Measurements from ENCODE around the gene FOXL1.
"Not testable (repeated sequence)": the region's sequence is repeated elsewhere in the genome, so short reads cannot be mapped to it uniquely, and the experiment has no call there.

FOXL1 gene

GRCh38 chr16:86581458-86581857, 3.1 kb downstream of the FOXL1 start:
- DNase-seq, result no peak

GRCh38 chr16:86584071-86584685, 5.8 kb downstream of the FOXL1 start:
- no peak for DNase-seq

- DNase-seq, result no peak
These were observed 6.7 kb downstream of the FOXL1 start for GRCh38 chr16:86584726-86585721.

GRCh38 chr16:86585821-86586611, 7.7 kb downstream of the FOXL1 start:
- no peak for DNase-seq

GRCh38 chr16:86587487-86587886, 9.1 kb downstream of the FOXL1 start:
- DNase-seq, result no peak

GRCh38 chr16:86587955-86588354, 9.6 kb downstream of the FOXL1 start:
- DNase-seq, result not testable (repeated sequence)

GRCh38 chr16:86590501-86591144, 12.3 kb downstream of the FOXL1 start:
- no peak for DNase-seq

GRCh38 chr16:86591270-86591669, 12.9 kb downstream of the FOXL1 start:
- DNase-seq, result no peak

GRCh38 chr16:86593913-86594620, 15.7 kb downstream of the FOXL1 start:
- no peak for DNase-seq

- DNase-seq, result no peak
These were observed 16.4 kb downstream of the FOXL1 start for GRCh38 chr16:86594721-86595120.

- no peak for DNase-seq
These were observed 17.7 kb downstream of the FOXL1 start for GRCh38 chr16:86595983-86596605.

GRCh38 chr16:86597126-86597879, 19.0 kb downstream of the FOXL1 start:
- no peak for DNase-seq

- DNase-seq, result no peak
These were observed 19.7 kb downstream of the FOXL1 start for GRCh38 chr16:86597880-86598606.

- no peak for DNase-seq
These were observed 20.5 kb downstream of the FOXL1 start for GRCh38 chr16:86598607-86599565.

- DNase-seq, result no peak
These were observed 23.0 kb downstream of the FOXL1 start for GRCh38 chr16:86601356-86601755.

GRCh38 chr16:86602521-86602920, 24.2 kb downstream of the FOXL1 start:
- no peak for DNase-seq

GRCh38 chr16:86604436-86605193, 26.3 kb downstream of the FOXL1 start:
- peak; percentile 62 for DNase-seq

- DNase-seq, result no peak
These were observed 27.6 kb downstream of the FOXL1 start for GRCh38 chr16:86605950-86606349.
